Esophagus muscularis mucosa (tissue), 3 donors: Measurements from ENCODE around the gene APMAP.

ENCODE experiments used
- CTCF ChIP-seq, 3 experiments: fragments of 200-600 bp in 2 of 3; fragments of 450-650 bp in 1 of 3; sonication (generic) in 2 of 3; IDR thresholded peaks; one replicate each; pipeline ENCODE4 v1.5.1; 2017 to 2019; ENCODE audit warnings: antibody characterized with exemption in 3 of 3, mild to moderate bottlenecking in 2 of 3, moderate library complexity in 1 of 3
- POLR2AphosphoS5 ChIP-seq, 2 donors: sonication (generic); formaldehyde crosslinking; IDR thresholded peaks; one replicate each; pipeline ENCODE4 v1.6.1; 2017; ENCODE audit warnings: antibody characterized with exemption in 2 of 2

DNA sequence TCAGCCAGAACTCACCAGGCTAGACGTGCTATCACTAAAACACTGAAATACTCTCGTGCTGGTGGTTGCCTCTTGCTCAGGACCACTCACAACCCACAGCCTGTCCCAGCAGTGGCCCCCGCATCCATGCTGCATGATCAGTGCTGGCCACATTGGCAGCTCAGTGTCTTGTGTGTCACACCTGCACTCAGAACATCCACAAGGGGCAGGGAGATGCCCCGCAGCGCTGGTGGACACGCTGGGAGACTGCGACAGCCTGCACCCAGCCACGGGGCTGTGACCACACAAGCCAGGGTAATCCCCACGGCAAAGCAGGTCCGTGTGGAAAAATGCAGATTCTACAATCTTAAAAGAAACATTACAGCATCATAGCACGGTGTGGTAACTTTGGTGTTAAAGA is 23.9 kb upstream of the APMAP start:
- TF ChIP-seq POLR2AphosphoS5 (IDR thresholded peaks at IDR 0.05): no peak
- TF ChIP-seq CTCF (IDR thresholded peaks at IDR 0.05): no peak
